IMR-90 (cell line): ENCODE data around the gene FGF12. TPM values are rescaled to one million over a fixed set of nuclear protein-coding genes. Genes with fewer than 3 reads are reported as not detected.

Source experiments
- ATAC-seq: fragments of 200-7000 bp; cut with Tn5 transposase; 2 replicates; pipeline ENCODE4 v1.9.1; 2020; ENCODE audit warnings: low read depth, mild to moderate bottlenecking, moderate library complexity
- BruUV-seq: library from RNA; stranded (reverse); fragments of 400-500 nt; replicated peaks from 2 replicates; lab custom pipeline; 2021; lab: Mats Ljungman, UMichigan
- CTCF ChIA-PET: fragments of 300-600 bp; formaldehyde crosslinking; extraction: SDS; loops from one replicate; lab custom pipeline; 2021; ENCODE audit warnings: antibody characterized with exemption; lab: Yijun Ruan, JAX
- POLR2A ChIA-PET: fragments of 300-600 bp; sonication (Branson Sonifier 250); formaldehyde crosslinking; loops from one replicate; lab custom pipeline; 2022; ENCODE audit warnings: antibody characterized with exemption; ENCODE audit not compliant: unreplicated experiment; lab: Charles Lee
- DNase-seq: peaks from one replicate; pipeline ENCODE4 v3.0.0; 2013
- H2AFZ ChIP-seq: replicated peaks from 2 replicates; pipeline ENCODE3; 2013; ENCODE audit warnings: low read length, mild to moderate bottlenecking; ENCODE audit not compliant: poor library complexity
- H2AK5ac ChIP-seq: 2 replicates; pipeline ENCODE4 v1.6.1; 2013; ENCODE audit warnings: low read depth, low read length, inconsistent platforms
- H2AK9ac ChIP-seq: replicated peaks from 2 replicates; pipeline ENCODE3; 2013; ENCODE audit warnings: mild to moderate bottlenecking, low read depth, low read length, moderate library complexity; ENCODE audit not compliant: poor library complexity
- H2BK120ac ChIP-seq: 2 replicates; pipeline ENCODE4 v1.6.1; 2013; ENCODE audit warnings: low read depth, low read length, inconsistent platforms
- H2BK15ac ChIP-seq: 3 replicates; pipeline ENCODE4 v1.6.1; 2013; ENCODE audit warnings: low read depth, low read length, inconsistent platforms
- H2BK20ac ChIP-seq: 2 replicates; pipeline ENCODE4 v1.6.1; 2013; ENCODE audit warnings: low read depth, mild to moderate bottlenecking, inconsistent platforms, low read length, moderate library complexity
- H2BK5ac ChIP-seq: 2 replicates; pipeline ENCODE4 v1.6.1; 2013; ENCODE audit warnings: mild to moderate bottlenecking, low read depth, low read length, inconsistent platforms; ENCODE audit not compliant: poor library complexity, severe bottlenecking
- H3K14ac ChIP-seq: replicated peaks from 2 replicates; pipeline ENCODE4 v1.6.1; 2013; ENCODE audit warnings: low read depth, low read length, inconsistent platforms
- H3K18ac ChIP-seq: 2 replicates; pipeline ENCODE4 v1.6.1; 2013; ENCODE audit warnings: low read depth, low read length, control low read depth
- H3K23ac ChIP-seq: 2 replicates; pipeline ENCODE4 v1.6.1; 2013; ENCODE audit warnings: low read depth, low read length, inconsistent platforms
- H3K27ac ChIP-seq: 2 replicates; pipeline ENCODE4 v1.5.1; 2013; ENCODE audit warnings: mild to moderate bottlenecking, control low read depth, low read length; ENCODE audit not compliant: insufficient read depth
- H3K27me3 ChIP-seq: 2 replicates; pipeline ENCODE4 v1.6.1; 2013; ENCODE audit warnings: low read length; ENCODE audit not compliant: control insufficient read depth, insufficient read depth
- H3K36me3 ChIP-seq: 2 replicates; pipeline ENCODE4 v1.6.1; 2013; ENCODE audit warnings: low read length, mixed read lengths; ENCODE audit not compliant: control insufficient read depth, insufficient read depth
- H3K4ac ChIP-seq: 2 replicates; pipeline ENCODE4 v1.6.1; 2013; ENCODE audit warnings: low read depth, low read length, inconsistent platforms
- H3K4me1 ChIP-seq: 2 replicates; pipeline ENCODE4 v1.6.1; 2013; ENCODE audit warnings: low read length, mixed read lengths; ENCODE audit not compliant: control insufficient read depth, insufficient read depth
- H3K4me2 ChIP-seq: 2 replicates; pipeline ENCODE4 v1.6.1; 2013; ENCODE audit warnings: low read depth, mild to moderate bottlenecking, control low read depth, low read length, moderate library complexity
- H3K4me3 ChIP-seq: 2 replicates; pipeline ENCODE4 v1.5.1; 2013; ENCODE audit warnings: low read depth, mild to moderate bottlenecking, control low read depth, low read length, moderate library complexity; ENCODE audit not compliant: insufficient read depth
- H3K56ac ChIP-seq: 2 replicates; pipeline ENCODE4 v1.6.1; 2013; ENCODE audit warnings: low read length, inconsistent platforms; ENCODE audit not compliant: insufficient read depth; ENCODE audit errors: extremely low read depth
- H3K79me1 ChIP-seq, 2 experiments: 2 replicates each; pipeline ENCODE4 v1.6.1; 2013; ENCODE audit warnings: low read length in 2 of 2, inconsistent platforms in 1 of 2, low read depth in 1 of 2
- H3K9ac ChIP-seq: 2 replicates; pipeline ENCODE4 v1.6.1; 2013; ENCODE audit warnings: low read depth, low read length, control low read depth
- H3K9me1 ChIP-seq: 2 replicates; pipeline ENCODE4 v1.6.1; 2013; ENCODE audit warnings: low read length, inconsistent platforms; ENCODE audit not compliant: insufficient read depth
- H3K9me3 ChIP-seq: 2 replicates; pipeline ENCODE4 v1.6.1; 2013; ENCODE audit warnings: low read length; ENCODE audit not compliant: control insufficient read depth, insufficient read depth
- H4K20me1 ChIP-seq: 2 replicates; pipeline ENCODE4 v1.6.1; 2013; ENCODE audit warnings: low read length, inconsistent platforms; ENCODE audit not compliant: insufficient read depth
- H4K5ac ChIP-seq: 2 replicates; pipeline ENCODE4 v1.6.1; 2013; ENCODE audit warnings: mild to moderate bottlenecking, low read depth, low read length, control low read depth
- H4K8ac ChIP-seq, 2 experiments: 2 replicates each; pipeline ENCODE4 v1.6.1; 2013; ENCODE audit warnings: low read depth in 2 of 2, low read length in 2 of 2, control low read depth in 1 of 2, inconsistent platforms in 1 of 2
- H4K91ac ChIP-seq: 2 replicates; pipeline ENCODE4 v1.6.1; 2013; ENCODE audit warnings: low read depth, low read length, inconsistent platforms; ENCODE audit not compliant: insufficient read depth
- BHLHE40 ChIP-seq: fragments of 150-350 bp; IDR thresholded peaks from 2 replicates; pipeline ENCODE4 v1.6.1; 2016; ENCODE audit warnings: mild to moderate bottlenecking, low read depth, low read length
- CEBPB ChIP-seq: IDR thresholded peaks from 2 replicates; pipeline ENCODE4 v1.6.1; 2012; ENCODE audit warnings: low read depth, low read length, improper control_type of control experiment
- CHD1 ChIP-seq: IDR thresholded peaks from 2 replicates; pipeline ENCODE4 v1.6.1; 2012; ENCODE audit warnings: low read depth, low read length, improper control_type of control experiment
- FOS ChIP-seq: fragments of 150-350 bp; IDR thresholded peaks from 2 replicates; pipeline ENCODE4 v1.6.1; 2016; ENCODE audit warnings: low read depth, low read length
- MAFK ChIP-seq: IDR thresholded peaks from 2 replicates; pipeline ENCODE4 v1.6.1; 2012; ENCODE audit warnings: low read depth, low read length, improper control_type of control experiment
- MAZ ChIP-seq: IDR thresholded peaks from 2 replicates; pipeline ENCODE4 v1.6.1; 2012; ENCODE audit warnings: low read depth, mild to moderate bottlenecking, low read length, improper control_type of control experiment, moderate library complexity, borderline replicate concordance
- MXI1 ChIP-seq: IDR thresholded peaks from 2 replicates; pipeline ENCODE4 v1.6.1; 2012; ENCODE audit warnings: low read depth, mild to moderate bottlenecking, low read length, moderate library complexity, borderline replicate concordance
- NFE2L2 ChIP-seq: fragments of 150-350 bp; IDR thresholded peaks from 2 replicates; pipeline ENCODE4 v1.6.1; 2016; ENCODE audit warnings: low read depth, mild to moderate bottlenecking, low read length
- POLR2A ChIP-seq: IDR thresholded peaks from 2 replicates; pipeline ENCODE4 v1.6.1; 2012; ENCODE audit warnings: mild to moderate bottlenecking, low read depth, low read length
- RAD21 ChIP-seq: IDR thresholded peaks from 2 replicates; pipeline ENCODE4 v1.6.1; 2012; ENCODE audit warnings: low read length, improper control_type of control experiment
- RCOR1 ChIP-seq: IDR thresholded peaks from 2 replicates; pipeline ENCODE4 v1.6.1; 2012; ENCODE audit warnings: mild to moderate bottlenecking, low read length, improper control_type of control experiment; ENCODE audit not compliant: insufficient replicate concordance
- RFX5 ChIP-seq: IDR thresholded peaks from 2 replicates; pipeline ENCODE4 v1.8.0; 2012; ENCODE audit warnings: low read depth, mild to moderate bottlenecking, low read length, moderate library complexity
- SMC3 ChIP-seq: fragments of 150-350 bp; IDR thresholded peaks from 2 replicates; pipeline ENCODE4 v1.6.1; 2016; ENCODE audit warnings: low read depth, mild to moderate bottlenecking, antibody characterized with exemption, low read length, moderate library complexity
- WGBS, 2 experiments: methylation state at CpG; one replicate each; pipeline versions ENCODE4 v1.1.5 to v1.1.7; 2013; ENCODE audit warnings: missing lambda C conversion rate in 2 of 2; ENCODE audit not compliant: insufficient read length in 1 of 2; ENCODE audit errors: extremely low coverage in 2 of 2; 5-methylcytosine and 5-hydroxymethylcytosine counted together
- dilution Hi-C: fragments of 300-500 bp; cut with HindIII; formaldehyde crosslinking; loops from one replicate; pipeline ENCODE4 v1.14.3; 2018; ENCODE audit warnings: low sequenced_read_pairs; ENCODE audit not compliant: unreplicated experiment
- in situ Hi-C: fragments of 300-500 bp; cut with MboI; formaldehyde crosslinking; loops from 3 replicates; pipeline ENCODE4 v1.14.3; 2019; ENCODE audit warnings: low sequenced_read_pairs, inconsistent platforms, mixed read lengths
- intact Hi-C: fragments of 100-400 bp; cut with micrococcal nuclease; formaldehyde crosslinking; loops from 2 replicates; pipeline ENCODE4 v1.10.0; 2022
- polyA plus RNA-seq, 3 experiments: library from polyadenylated mRNA; depleted of rRNA; stranded (reverse); fragments of >200 nt; gene quantifications; 2 replicates each; pipeline ENCODE4 v1.2.3, GENCODE V29; 2012; ENCODE audit warnings: low replicate concordance in 1 of 3
- total RNA-seq: library from RNA; depleted of rRNA; stranded (reverse); fragments of >200 nt; gene quantifications from 2 replicates; pipeline ENCODE4 v1.2.3, GENCODE V29; 2012
- TF ChIP-seq, protein P1 (sequence below): fragments of 150-350 bp; IDR thresholded peaks from 2 replicates; pipeline ENCODE4 v1.6.1; 2017; ENCODE audit warnings: mild to moderate bottlenecking, antibody characterized with exemption, low read length, low read depth
- TF ChIP-seq, protein P2 (sequence below): conservative IDR thresholded peaks from 2 replicates; pipeline ENCODE4 v1.5.1; 2012; ENCODE audit warnings: mild to moderate bottlenecking, low read depth, low read length, improper control_type of control experiment
- TF ChIP-seq, protein P3 (sequence below): fragments of 150-350 bp; IDR thresholded peaks from 2 replicates; pipeline ENCODE4 v1.6.1; 2016; ENCODE audit warnings: low read depth, mild to moderate bottlenecking, low read length, moderate library complexity, borderline replicate concordance

Gene FGF12
- total and polyA plus RNA-seq, 2 of the 4 experiments (the other 2 are of a cell fraction): not detected

- no TSS peak for BruUV-seq
- Histone ChIP-seq H3K9ac (no peak overlapping the region), H3K4me3 (no peak overlapping the region), H2BK120ac (no peak overlapping the region), H3K4me1 (no peaks in the 10 kb centered on the region), H4K8ac (no peak overlapping the region), H3K56ac (no peak overlapping the region), H2BK15ac (no peak overlapping the region), H2BK5ac (no peak overlapping the region), H3K27me3 (no peaks in the 10 kb centered on the region), H2BK20ac (no peak overlapping the region), H3K4me2 (no peak overlapping the region), H3K9me1 (no peaks in the 10 kb centered on the region), H2AFZ (no peak overlapping the region), H3K18ac (no peak overlapping the region), H3K4ac (no peak overlapping the region), H2AK5ac (no peak overlapping the region), H2AK9ac (no peak overlapping the region), H3K23ac (no peak overlapping the region), H3K79me1 (no peaks in the 10 kb centered on the region), H3K36me3 (no peaks in the 10 kb centered on the region), H4K91ac (no peak overlapping the region), H3K14ac (no peak overlapping the region), H4K5ac (no peak overlapping the region), H4K20me1 (no peaks in the 10 kb centered on the region), H3K27ac (no peak overlapping the region), H3K9me3 (peaks cover 7% of the 10 kb centered on the region)
- ChIA-PET POLR2A (no interaction called here), CTCF (no interaction called here)
- TF ChIP-seq SMC3 (no peak), CHD1 (no peak), RCOR1 (no peak), MAFK (no peak), NFE2L2 (no peak), RFX5 (no peak), CEBPB (no peak), POLR2A (no peak), MXI1 (no peak), MAZ (no peak), RAD21 (no peak), FOS (no peak), BHLHE40 (no peak)
- TF ChIP-seq, protein P1, sequence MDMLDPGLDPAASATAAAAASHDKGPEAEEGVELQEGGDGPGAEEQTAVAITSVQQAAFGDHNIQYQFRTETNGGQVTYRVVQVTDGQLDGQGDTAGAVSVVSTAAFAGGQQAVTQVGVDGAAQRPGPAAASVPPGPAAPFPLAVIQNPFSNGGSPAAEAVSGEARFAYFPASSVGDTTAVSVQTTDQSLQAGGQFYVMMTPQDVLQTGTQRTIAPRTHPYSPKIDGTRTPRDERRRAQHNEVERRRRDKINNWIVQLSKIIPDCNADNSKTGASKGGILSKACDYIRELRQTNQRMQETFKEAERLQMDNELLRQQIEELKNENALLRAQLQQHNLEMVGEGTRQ: no peak
- TF ChIP-seq, protein P2, sequence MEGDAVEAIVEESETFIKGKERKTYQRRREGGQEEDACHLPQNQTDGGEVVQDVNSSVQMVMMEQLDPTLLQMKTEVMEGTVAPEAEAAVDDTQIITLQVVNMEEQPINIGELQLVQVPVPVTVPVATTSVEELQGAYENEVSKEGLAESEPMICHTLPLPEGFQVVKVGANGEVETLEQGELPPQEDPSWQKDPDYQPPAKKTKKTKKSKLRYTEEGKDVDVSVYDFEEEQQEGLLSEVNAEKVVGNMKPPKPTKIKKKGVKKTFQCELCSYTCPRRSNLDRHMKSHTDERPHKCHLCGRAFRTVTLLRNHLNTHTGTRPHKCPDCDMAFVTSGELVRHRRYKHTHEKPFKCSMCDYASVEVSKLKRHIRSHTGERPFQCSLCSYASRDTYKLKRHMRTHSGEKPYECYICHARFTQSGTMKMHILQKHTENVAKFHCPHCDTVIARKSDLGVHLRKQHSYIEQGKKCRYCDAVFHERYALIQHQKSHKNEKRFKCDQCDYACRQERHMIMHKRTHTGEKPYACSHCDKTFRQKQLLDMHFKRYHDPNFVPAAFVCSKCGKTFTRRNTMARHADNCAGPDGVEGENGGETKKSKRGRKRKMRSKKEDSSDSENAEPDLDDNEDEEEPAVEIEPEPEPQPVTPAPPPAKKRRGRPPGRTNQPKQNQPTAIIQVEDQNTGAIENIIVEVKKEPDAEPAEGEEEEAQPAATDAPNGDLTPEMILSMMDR: no peak
- TF ChIP-seq, protein P3, sequence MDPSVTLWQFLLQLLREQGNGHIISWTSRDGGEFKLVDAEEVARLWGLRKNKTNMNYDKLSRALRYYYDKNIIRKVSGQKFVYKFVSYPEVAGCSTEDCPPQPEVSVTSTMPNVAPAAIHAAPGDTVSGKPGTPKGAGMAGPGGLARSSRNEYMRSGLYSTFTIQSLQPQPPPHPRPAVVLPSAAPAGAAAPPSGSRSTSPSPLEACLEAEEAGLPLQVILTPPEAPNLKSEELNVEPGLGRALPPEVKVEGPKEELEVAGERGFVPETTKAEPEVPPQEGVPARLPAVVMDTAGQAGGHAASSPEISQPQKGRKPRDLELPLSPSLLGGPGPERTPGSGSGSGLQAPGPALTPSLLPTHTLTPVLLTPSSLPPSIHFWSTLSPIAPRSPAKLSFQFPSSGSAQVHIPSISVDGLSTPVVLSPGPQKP: no peak
- ATAC-seq (no peak), DNase-seq (no peak)
- in situ Hi-C loops: no loop called here
- intact Hi-C loops: no loop called here
- no CpG with 5 or more reads among the region's 3 CpGs for WGBS, 2 experiments
- dilution Hi-C loops: no loop called here
Observed at GRCh38 chr3:192273001-192273696, 454.2 kb downstream of the FGF12 start.
